Stimulated activated CD4-positive, alpha-beta T cell treated with anti-CD3 and anti-CD28 coated beads, Interleukin-1b, Interleukin-23, amount 100 ng/mL, for 4 hours (primary cell): ENCODE results near the gene WDPCP.
"Not testable (repeated sequence)": the region's sequence is repeated elsewhere in the genome, so short reads cannot be mapped to it uniquely, and the experiment has no call there.

Experiments
- DNase-seq, 2 donors: peaks; one replicate each; pipeline ENCODE4 v3.0.0-alpha.2; 2020; ENCODE audit warnings: low read depth in 2 of 2

Gene WDPCP

DNA sequence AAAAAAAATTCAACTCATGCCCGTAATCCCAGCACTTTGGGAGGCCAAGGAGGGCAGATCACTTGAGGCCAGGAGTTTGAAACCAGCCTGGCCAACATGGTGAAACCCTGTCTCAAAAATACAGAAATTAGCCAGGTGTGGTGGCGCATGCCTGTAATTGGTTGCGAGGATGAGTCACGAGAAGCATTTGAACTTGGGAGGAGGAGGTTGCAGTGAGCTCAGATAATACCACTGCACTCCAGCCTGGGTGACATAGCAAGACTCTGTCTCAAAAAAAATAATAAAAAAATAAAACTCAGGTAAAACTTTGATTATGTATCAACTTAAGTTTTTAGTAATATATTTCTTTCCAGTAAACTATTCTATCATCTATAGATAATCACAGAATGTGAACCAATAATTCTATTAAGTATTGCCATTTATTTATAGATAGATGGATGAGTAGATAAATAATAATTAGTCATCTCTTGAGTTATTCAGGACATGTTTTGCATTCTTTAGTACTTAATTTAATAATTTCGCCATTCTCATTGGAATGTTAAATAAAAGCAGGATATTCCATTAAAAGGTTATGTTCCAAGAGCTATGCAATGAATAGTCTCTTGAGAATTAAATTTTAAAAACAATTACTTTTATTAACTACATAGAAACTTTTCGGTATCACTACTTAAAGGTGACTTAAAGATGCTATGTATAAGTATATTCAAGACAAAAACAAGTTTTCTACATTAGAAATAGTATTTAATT lies 48.7 kb downstream of the WDPCP start:
- DNase-seq, result no peak

DNA sequence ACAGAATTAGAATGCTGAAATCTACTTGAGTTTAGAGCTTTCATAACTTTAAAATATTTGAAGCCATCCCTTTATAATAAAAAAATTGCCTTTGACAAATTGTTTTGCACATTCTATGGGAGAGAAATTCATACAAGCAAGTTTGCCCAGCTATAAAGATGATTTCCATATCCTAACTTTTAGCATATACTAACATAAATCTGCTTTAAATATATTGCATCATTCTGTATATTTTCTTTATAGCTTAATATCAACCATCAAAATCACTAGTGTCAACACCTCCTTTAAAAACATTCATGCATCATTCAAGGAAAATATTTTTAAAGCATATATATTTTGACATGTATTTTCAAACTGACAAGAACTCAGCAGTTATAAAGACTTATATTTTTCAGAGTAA lies 49.9 kb downstream of the WDPCP start:
- DNase-seq, result no peak

GRCh38 chr2:63537306-63537705 lies 51.0 kb downstream of the WDPCP start:
- DNase-seq, result no peak

GRCh38 chr2:63530704-63531279 lies 57.5 kb downstream of the WDPCP start:
- DNase-seq, result no peak

DNA sequence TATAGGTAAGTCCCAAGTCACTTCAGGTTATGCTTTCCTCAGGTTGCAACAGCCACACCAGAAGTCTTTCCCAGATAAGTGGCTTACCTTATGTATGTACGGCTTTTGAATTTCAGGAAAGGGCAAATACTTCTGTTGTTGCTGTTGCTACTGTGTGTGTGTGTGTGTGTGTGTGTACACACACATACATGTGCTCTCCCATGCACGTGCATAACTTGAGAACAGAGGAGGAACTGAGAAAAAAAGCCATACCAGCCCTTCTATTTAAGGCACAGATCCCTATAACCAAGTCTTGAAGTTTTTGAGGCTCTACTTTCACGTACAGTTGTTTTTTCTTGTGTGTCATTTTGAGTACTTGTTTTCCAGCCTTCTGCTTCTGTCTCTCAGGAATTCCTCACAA lies 62.4 kb downstream of the WDPCP start:
- DNase-seq, result no peak

- DNase-seq, result no peak
These were observed 65.3 kb downstream of the WDPCP start for GRCh38 chr2:63522950-63523349.

GRCh38 chr2:63520793-63521192 lies 67.5 kb downstream of the WDPCP start:
- DNase-seq, result no peak

GRCh38 chr2:63514781-63515180 lies 73.5 kb downstream of the WDPCP start:
- DNase-seq, result no peak

- DNase-seq, result no peak
These were observed 74.0 kb downstream of the WDPCP start for GRCh38 chr2:63514237-63514716.

DNA sequence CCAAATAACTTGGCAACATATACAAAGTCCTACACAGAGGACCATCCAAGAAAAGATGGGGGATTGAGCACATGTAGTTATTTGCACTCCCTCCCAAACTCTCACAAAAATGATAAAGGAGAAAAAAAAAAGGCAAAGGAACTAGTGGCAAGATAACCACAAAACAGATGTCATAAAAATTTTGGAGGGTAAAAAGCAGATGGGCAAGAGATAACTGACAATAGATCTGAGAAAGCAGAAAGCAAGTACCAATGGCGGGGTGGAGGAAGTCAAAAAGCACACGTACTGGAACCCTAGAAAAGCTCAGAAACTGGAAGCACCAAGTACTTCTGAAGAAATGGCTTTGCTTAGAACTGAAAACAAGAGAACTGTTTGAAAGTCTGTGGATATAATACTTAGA lies 82.0 kb downstream of the WDPCP start:
- no peak for DNase-seq

- no peak for DNase-seq
These were observed 84.5 kb downstream of the WDPCP start for GRCh38 chr2:63503818-63504217.

DNA sequence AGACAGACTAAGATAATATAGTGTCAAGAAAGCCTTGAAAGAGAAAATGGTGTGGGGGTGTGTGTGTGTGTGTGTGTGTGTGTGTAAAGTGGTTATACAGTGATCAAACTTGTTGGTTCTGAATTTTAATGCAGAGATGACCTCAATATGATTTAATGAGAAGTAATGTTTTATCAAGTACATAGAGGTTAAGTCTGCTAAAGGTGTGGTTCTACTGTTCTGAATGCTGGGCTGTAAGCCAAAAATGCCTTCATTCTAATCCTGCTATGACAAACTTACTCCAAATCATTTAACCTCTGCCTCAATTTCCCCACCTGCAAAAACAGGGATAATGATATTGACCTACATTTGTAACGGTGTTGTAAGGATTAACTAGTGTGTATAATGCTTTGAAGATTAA lies 87.9 kb downstream of the WDPCP start:
- DNase-seq, result no peak

GRCh38 chr2:63497576-63497975 lies 90.7 kb downstream of the WDPCP start:
- no peak for DNase-seq

DNA sequence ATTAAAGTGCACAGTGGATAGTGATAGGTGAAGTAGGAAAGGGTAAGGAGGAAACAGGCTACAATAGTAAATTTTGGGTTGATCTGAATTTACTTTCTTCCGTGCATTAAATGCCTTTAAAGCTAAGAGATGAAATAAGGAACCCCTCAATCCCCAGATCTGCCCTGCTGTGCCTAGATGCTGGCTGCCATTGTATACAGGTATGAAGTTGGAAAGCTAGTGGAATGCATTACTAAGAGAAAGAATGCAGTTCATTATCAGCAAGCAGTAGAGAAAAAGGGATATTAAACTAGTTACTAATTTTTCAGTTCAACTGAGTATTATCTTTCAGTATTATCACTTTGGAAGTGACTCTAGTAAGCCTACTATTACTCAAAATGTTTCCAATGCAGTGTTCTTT lies 93.3 kb downstream of the WDPCP start:
- no peak for DNase-seq

- no peak for DNase-seq
These were observed 94.2 kb downstream of the WDPCP start for GRCh38 chr2:63494100-63494499.

- DNase-seq, result no peak
These were observed 100.1 kb downstream of the WDPCP start for GRCh38 chr2:63488118-63488713.

GRCh38 chr2:63486861-63487290 lies 101.4 kb downstream of the WDPCP start:
- no peak for DNase-seq

- DNase-seq, result no peak
These were observed 103.4 kb downstream of the WDPCP start for GRCh38 chr2:63484901-63485300.

GRCh38 chr2:63484481-63484880 lies 103.8 kb downstream of the WDPCP start:
- no peak for DNase-seq

DNA sequence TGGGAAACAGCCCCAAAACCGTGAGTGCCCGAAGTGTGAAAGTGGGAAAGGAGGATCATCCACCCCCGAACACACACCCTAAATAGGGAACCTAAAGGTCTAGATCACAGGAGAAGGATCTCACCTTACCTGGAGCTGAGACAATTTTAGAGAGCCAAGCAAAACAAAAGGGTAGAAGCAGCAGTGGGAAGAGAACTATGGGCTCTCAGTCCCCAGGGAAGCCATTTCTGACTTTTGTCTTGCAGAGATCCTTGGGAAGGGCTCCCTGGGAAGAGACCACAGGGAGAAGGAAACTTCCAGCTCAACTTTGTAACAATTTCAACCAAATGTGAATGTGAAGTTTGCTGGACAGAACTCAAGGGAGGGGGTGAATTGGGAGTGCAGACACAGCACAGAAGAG lies 110.6 kb downstream of the WDPCP start:
- DNase-seq, result no peak

- not testable (repeated sequence) for DNase-seq
These were observed 119.0 kb downstream of the WDPCP start for GRCh38 chr2:63469313-63469712.

DNA sequence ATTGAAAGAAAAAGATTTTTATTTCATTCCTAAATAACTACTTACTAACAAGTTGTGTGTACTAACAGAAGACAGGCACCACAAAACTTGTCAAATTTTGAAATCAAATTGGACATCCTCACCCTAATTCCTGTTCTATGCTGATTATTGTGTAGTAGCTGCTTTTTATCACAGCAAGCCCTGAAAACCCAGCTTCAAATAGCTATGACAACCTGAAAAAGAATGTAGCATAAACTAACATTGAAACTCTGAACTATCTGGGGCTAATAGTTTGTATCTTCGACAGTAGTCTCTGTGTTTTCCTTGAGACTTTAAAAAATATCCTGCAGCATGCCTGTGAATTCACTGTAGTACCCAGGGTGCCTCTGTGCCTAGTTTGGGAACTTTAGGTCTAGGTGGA lies 122.6 kb downstream of the WDPCP start:
- DNase-seq, result no peak

GRCh38 chr2:63463142-63463541 lies 125.1 kb downstream of the WDPCP start:
- no peak for DNase-seq
